Prostate gland (tissue), 2 donors: ENCODE measurements around the gene IMPDH2.

Experiments
- CTCF ChIP-seq, 4 experiments: fragments of 200-600 bp in 2 of 4; fragments of 450-650 bp in 2 of 4; sonication (generic) in 2 of 4; IDR thresholded peaks; 1 replicate in 3 of 4; 2 replicates in 1 of 4; pipeline ENCODE4 v1.5.1; 2016 to 2019; ENCODE audit warnings: antibody characterized with exemption in 4 of 4, mild to moderate bottlenecking in 2 of 4, moderate library complexity in 2 of 4
- POLR2AphosphoS5 ChIP-seq: sonication (generic); formaldehyde crosslinking; IDR thresholded peaks from one replicate; pipeline ENCODE4 v1.6.1; 2017; ENCODE audit warnings: antibody characterized with exemption

- TF ChIP-seq CTCF (IDR thresholded peaks at IDR 0.05): no peak
- no peak for TF ChIP-seq POLR2AphosphoS5
Observed at GRCh38 chr3:49057268-49057667, 28.1 kb upstream of the IMPDH2 start.
